DMS 273 (cell line): Measurements from ENCODE around the gene CDH15.
"Not testable (repeated sequence)": the region's sequence is repeated elsewhere in the genome, so short reads cannot be mapped to it uniquely, and the experiment has no call there.

Source experiments
- DNase-seq: peaks from one replicate; lab custom pipeline; 2025; ENCODE audit not compliant: unreplicated experiment; lab: John Stamatoyannopoulos, UW

Gene CDH15

GRCh38 chr16:89224665-89225064 is 53.1 kb downstream of the CDH15 start:
- DNase-seq: no peak

- no peak for DNase-seq
Observed at GRCh38 chr16:89230255-89230654, 58.7 kb downstream of the CDH15 start.

GRCh38 chr16:89232107-89232506 is 60.6 kb downstream of the CDH15 start:
- DNase-seq: no peak

GRCh38 chr16:89233678-89234490 is 62.3 kb downstream of the CDH15 start:
- no peak for DNase-seq

- DNase-seq: no peak
Observed at GRCh38 chr16:89237733-89238132, 66.2 kb downstream of the CDH15 start.

GRCh38 chr16:89241187-89242007 is 69.8 kb downstream of the CDH15 start:
- DNase-seq: peak; percentile 84

GRCh38 chr16:89242795-89243200 is 71.2 kb downstream of the CDH15 start:
- DNase-seq: no peak

GRCh38 chr16:89243664-89244063 is 72.1 kb downstream of the CDH15 start:
- DNase-seq: no peak

GRCh38 chr16:89244264-89244663 is 72.7 kb downstream of the CDH15 start:
- not testable (repeated sequence) for DNase-seq

GRCh38 chr16:89244754-89245153 is 73.2 kb downstream of the CDH15 start:
- DNase-seq: no peak
